Activated CD8-positive, alpha-beta memory T cell treated with anti-CD3 and anti-CD28 coated beads for 4 hours (primary cell): Measurements from ENCODE around the gene S100A9.

Experiments
- DNase-seq, 2 donors: peaks; one replicate each; pipeline ENCODE4 v3.0.0-alpha.2; 2020; ENCODE audit warnings: low read depth in 2 of 2

Gene S100A9

DNA sequence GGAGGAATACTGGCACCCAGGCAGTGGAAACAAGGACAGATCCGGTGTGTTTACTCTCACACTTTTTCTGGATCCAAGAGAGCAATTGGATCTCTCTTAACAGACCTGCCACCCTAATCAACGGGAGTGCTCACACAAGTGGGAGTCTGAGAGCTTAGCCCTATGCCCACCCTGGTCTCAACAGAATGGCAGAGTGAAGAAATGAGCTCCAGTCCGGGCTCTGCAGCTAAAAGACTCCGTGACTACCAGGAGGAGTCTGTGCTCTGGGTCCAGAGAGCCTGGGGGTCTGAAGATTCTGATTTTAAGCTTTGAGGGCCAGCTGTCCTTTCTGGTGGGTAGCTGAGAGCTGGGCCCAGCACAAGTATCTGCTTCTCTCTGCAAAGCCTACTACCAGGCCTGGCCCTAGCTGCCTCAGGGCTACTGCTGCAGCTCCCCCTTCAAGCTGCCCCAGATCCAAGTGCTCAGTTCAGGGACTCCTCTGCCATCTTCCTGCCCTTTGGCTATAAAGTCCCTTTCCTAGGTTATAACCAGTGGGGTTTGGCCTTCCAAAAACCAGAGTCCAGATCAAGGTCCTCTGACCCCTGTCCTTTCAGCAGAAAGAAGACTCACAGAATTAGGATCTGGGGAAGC is 3.9 kb downstream of the S100A9 start:
- no peak for DNase-seq

GRCh38 chr1:153362187-153362775 is 4.6 kb downstream of the S100A9 start:
- DNase-seq: no peak

- no peak for DNase-seq
These were observed 6.0 kb downstream of the S100A9 start for GRCh38 chr1:153363641-153364040.

DNA sequence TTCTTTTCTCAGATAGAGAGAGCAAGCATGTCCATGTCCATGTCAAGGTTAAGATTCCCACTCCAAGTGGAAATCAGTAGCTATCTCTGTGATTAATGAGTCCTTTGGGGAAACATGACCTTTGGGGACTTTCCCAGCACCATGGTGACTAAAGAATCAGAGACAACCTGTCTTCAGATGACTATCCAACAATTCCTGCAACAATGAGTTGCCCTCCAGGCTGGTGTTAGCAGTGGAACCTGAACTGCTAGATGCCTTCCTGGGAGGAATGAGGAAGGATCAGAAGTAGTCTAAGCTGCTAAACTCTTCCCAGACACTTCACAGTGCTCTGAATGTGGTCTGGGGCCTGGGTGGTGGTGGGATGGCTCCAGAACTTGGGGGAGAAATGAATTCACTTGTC is 6.5 kb downstream of the S100A9 start:
- DNase-seq: no peak

DNA sequence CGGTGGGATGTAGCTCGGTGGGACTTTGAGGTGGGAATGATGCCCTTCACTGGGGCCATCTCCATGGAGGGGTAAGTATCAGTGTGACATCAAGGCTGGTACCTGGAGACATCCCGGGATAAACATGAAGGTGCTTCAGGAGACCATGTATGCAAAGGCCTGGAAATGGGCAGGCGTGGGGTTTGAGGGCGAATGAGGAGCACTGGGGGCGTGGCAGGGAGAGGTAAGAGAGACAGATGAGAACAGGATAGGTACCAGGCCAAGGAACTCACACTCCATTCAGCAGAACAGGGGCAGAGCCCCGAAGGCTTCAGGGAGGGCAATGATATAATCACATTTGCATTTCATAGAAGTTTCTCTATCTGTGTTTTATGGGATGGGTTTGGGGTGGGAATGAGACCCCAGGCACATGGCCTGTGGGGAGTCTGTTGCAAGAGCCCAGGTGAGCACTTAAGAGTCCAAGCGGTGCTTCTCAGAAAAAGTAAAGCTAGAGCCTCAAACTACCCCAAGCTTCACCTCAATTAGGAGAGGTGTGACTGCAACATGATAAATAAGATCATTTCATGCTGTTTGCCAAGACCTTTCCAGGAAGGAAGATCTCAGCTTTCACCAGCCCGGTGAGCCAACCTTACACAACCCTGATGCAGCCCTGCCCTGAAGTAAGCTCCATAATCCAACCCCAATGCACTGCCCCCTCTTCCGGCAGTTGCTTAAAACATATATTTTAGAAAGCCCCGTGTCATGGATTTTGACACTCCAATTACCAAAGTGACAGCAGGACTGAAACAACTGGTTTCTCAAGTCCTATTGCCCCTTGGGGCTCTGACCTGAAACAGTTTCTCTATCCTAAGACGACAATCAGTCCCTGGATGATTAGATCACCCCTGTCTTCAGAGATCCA is 7.4 kb downstream of the S100A9 start:
- DNase-seq: no peak

DNA sequence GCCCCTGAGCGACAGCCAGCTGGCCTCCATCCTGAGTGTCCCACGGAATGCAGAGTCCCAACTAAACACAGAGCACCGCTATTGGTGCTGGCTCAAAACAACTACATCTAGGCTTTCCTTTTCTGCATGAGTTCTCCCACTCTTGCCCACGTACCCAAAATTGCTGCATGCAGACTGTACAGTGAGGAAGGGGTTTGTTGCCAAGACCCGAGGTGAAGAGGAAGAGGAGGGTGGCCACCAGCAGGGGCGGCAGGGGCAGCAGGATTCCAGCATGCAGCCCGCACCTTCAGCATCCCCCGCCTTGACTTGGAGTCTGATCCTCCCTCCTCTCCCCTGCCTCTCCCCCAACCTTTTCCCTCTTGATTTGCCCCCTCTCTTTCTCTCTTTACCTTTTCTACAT is 8.0 kb downstream of the S100A9 start:
- no peak for DNase-seq

GRCh38 chr1:153366261-153366660 is 8.6 kb downstream of the S100A9 start:
- DNase-seq: no peak

GRCh38 chr1:153367090-153367489 is 9.4 kb downstream of the S100A9 start:
- DNase-seq: no peak

GRCh38 chr1:153368495-153368894 is 10.8 kb downstream of the S100A9 start:
- DNase-seq: no peak

DNA sequence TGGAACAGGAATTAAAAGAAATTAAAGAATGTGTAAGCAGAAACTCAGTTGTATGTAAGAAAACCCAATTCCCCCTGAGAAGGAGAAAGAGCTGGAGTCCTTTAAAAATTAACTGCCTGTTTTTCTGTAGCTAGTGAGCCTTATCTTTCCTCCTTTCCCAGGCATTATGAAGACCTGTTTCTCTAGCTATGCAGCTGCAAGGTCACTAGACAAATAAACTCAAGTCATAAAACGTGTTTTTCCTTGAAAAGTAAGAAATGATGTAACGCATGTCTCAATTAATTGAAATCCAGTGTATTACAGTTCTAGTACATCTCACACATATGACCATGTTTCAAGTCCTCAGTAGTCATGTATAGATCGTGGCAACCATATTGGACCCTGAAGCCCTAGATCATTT is 12.5 kb downstream of the S100A9 start:
- DNase-seq: no peak

DNA sequence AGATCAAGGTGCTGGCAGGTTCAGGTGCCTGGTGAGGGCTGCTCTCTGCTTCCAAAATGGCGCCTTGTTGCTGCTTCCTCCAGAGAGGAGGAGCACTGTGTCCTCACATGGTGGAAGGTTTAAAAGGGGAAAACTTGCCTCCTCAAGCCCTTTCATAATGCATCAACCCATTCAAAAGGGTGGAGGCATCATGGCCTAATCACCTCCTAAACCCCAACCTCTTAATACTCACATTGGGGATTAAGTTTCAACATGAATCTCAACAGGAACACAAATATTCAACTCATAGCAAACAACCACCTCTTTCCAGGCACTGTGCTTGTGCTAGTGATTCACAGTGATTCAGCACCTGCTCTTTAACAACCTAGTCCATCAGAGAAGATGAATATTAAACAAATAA is 13.6 kb downstream of the S100A9 start:
- no peak for DNase-seq

DNA sequence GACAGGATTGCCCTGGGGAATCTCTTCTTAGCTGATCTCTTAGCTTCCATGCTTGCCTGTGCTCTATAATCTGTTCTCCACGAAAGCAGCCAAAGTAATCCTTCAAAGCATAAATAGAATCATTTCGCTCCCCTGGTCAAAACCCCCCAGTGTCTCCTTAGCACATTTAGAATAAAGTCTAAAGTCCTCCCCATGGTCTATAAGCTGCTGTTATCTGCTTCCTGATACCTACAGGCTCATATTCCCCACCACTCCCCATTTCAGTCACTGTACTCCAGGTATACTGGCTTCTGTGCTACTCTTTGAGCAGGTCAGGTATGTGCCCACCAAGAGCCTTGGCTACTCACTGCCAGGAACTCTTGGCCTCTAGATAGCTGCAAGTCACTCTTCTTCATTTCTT is 14.9 kb downstream of the S100A9 start:
- DNase-seq: no peak

DNA sequence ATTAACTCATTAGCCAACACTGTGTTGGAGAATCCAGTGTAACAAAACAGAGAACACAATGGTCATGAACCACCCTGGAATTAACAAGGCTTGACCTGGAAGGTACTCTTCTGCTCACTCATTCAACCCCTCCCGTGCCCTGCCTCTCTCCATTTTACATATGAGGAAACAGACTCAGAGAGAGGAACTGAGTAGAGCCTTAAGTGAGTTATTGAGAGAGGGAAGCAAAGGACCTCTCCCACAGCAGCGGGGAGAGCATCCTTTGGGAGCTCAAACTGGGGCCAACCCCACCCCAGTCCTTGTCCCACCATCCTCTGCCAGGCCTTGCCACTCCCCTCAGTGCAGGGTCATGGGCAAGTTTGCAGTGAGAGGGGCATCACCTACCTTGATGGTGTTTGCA is 16.4 kb downstream of the S100A9 start:
- no peak for DNase-seq

- DNase-seq: no peak
These were observed 17.9 kb downstream of the S100A9 start, which contains the start of gene S100A12 for GRCh38 chr1:153375511-153375910. Gene S100A12, minus strand, starts transcription at chr1:153375621. Its CDS starts 1,029 bp downstream, at chr1:153374592.

DNA sequence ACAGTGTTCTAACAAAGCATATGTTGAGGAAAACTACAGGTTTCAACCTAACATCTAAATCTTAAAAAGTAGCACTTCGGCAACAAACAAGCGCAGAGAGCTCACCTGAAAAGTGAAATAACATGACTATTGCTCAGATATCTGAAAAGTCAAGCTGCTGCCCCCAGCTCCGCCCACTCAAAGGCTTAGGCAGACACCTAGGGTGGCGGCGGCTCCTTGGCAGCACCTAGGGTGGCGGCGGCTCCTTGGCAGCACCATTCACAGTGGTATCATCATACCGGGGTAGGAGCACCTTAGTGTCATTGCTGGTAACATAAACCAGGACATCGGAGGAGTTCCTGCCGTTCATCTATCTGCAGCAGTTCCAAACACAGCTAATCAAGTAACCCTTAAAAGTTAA is 21.9 kb downstream of the S100A9 start:
- DNase-seq: no peak

- no peak for DNase-seq
These were observed 23.1 kb downstream of the S100A9 start for GRCh38 chr1:153380711-153381110.

- no peak for DNase-seq
These were observed 27.4 kb downstream of the S100A9 start for GRCh38 chr1:153384958-153385580.

- no peak for DNase-seq
These were observed 28.8 kb downstream of the S100A9 start for GRCh38 chr1:153386500-153386901.

GRCh38 chr1:153387001-153387400 is 29.3 kb downstream of the S100A9 start:
- no peak for DNase-seq

DNA sequence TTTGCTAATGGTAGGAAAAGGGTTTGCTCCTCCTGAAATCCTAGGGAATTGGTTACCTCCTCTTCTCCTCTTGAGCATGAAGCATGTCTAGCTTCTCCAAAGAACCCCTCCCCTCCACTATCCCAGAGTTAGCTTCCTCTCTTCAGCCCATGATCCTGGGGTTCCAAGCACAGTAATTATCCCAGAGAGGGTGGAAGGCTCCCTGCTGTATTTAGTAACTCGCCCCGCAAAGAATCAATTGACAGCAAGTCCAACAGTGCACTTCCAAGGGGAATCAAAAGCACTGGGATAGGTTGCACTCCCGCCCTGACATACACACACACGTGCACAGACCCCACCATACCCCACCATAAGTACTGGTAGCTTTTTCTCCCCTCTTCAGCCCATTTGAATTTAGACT is 30.1 kb downstream of the S100A9 start:
- DNase-seq: no peak

GRCh38 chr1:153389401-153389800 is 31.7 kb downstream of the S100A9 start:
- no peak for DNase-seq
